Fibroblast of lung (primary cell): ENCODE data around the gene STX11. TPM values are rescaled to one million over a fixed set of nuclear protein-coding genes. Genes with fewer than 3 reads are reported as not detected.

Experiments
- DNase-seq, 2 donors: peaks; one replicate each; pipeline versions ENCODE4 v3.0.0 to v3.0.0-alpha.2; 2010; ENCODE audit warnings: low read depth in 2 of 2
- H2AFZ ChIP-seq: 2 replicates; pipeline ENCODE4 v1.5.1; 2012; ENCODE audit warnings: low read length, control low read depth, inconsistent platforms
- H3K27ac ChIP-seq: 2 replicates; pipeline ENCODE4 v1.5.1; 2011; ENCODE audit warnings: low read length, control low read depth; ENCODE audit not compliant: insufficient read depth
- H3K27me3 ChIP-seq: 2 replicates; pipeline ENCODE4 v1.5.1; 2011; ENCODE audit warnings: mild to moderate bottlenecking, low read length; ENCODE audit not compliant: control insufficient read depth, insufficient read depth
- H3K36me3 ChIP-seq: 2 replicates; pipeline ENCODE4 v1.5.1; 2011; ENCODE audit warnings: low read length; ENCODE audit not compliant: control insufficient read depth, insufficient read depth
- H3K4me1 ChIP-seq: 2 replicates; pipeline ENCODE4 v1.5.1; 2011; ENCODE audit warnings: low read length; ENCODE audit not compliant: control insufficient read depth, insufficient read depth; ENCODE audit errors: extremely low read depth
- H3K4me2 ChIP-seq: 2 replicates; pipeline ENCODE4 v1.5.1; 2011; ENCODE audit warnings: low read length, control low read depth; ENCODE audit not compliant: insufficient read depth; ENCODE audit errors: extremely low read depth
- H3K4me3 ChIP-seq, 4 experiments: fragments of 200-600 bp in 1 of 4; sonication (generic) in 1 of 4; replicated peaks in 1 of 4; 2 replicates each; pipeline ENCODE4 v1.5.1; 2011 to 2016; ENCODE audit warnings: low read length in 4 of 4, low read depth in 3 of 4, mild to moderate bottlenecking in 3 of 4, control low read depth in 2 of 4, inconsistent platforms in 1 of 4, mixed read lengths in 1 of 4; ENCODE audit not compliant: insufficient read depth in 1 of 4; ENCODE audit errors: control extremely low read depth in 1 of 4
- H3K79me2 ChIP-seq: 2 replicates; pipeline ENCODE4 v1.5.1; 2012; ENCODE audit warnings: mild to moderate bottlenecking, low read length, inconsistent platforms; ENCODE audit not compliant: control insufficient read depth, insufficient read depth
- H3K9ac ChIP-seq: 2 replicates; pipeline ENCODE4 v1.5.1; 2011; ENCODE audit warnings: mild to moderate bottlenecking, low read length, control low read depth; ENCODE audit not compliant: insufficient read depth
- H3K9me3 ChIP-seq: 2 replicates; pipeline ENCODE4 v1.5.1; 2012; ENCODE audit warnings: low read depth, low read length; ENCODE audit not compliant: control insufficient read depth, insufficient read depth
- H4K20me1 ChIP-seq: 2 replicates; pipeline ENCODE4 v1.5.1; 2011; ENCODE audit warnings: low read length; ENCODE audit not compliant: control insufficient read depth, insufficient read depth; ENCODE audit errors: extremely low read depth
- CTCF ChIP-seq, 2 donors: IDR thresholded peaks in 1 of 2; conservative IDR thresholded peaks in 1 of 2; 1 replicate in 1 of 2; 2 replicates in 1 of 2; pipeline ENCODE4 v1.5.1; 2011 to 2012; ENCODE audit warnings: low read length in 2 of 2, control low read depth in 1 of 2, inconsistent platforms in 1 of 2, low read depth in 1 of 2, mild to moderate bottlenecking in 1 of 2
- EZH2 ChIP-seq: IDR thresholded peaks from 2 replicates; pipeline ENCODE4 v1.5.1; 2012; ENCODE audit warnings: low read length, control low read depth, mild to moderate bottlenecking; ENCODE audit errors: missing control alignments
- polyA plus RNA-seq, 2 donors: library from polyadenylated mRNA; depleted of rRNA in 1 of 2; stranded (reverse) in 1 of 2; unstranded in 1 of 2; fragments of >200 nt; gene quantifications; 2 replicates each; pipeline ENCODE4 v1.2.1, GENCODE V29; 2011 to 2012; ENCODE audit warnings: missing spikeins in 1 of 2
- total RNA-seq: library from RNA; depleted of rRNA; stranded (reverse); fragments of >200 nt; gene quantifications from 2 replicates; pipeline ENCODE4 v1.2.1, GENCODE V29; 2014

Gene STX11
- total and polyA plus RNA-seq, 2 donors (not counting 1 experiment from before 2014, with no cell fraction given), result 0.33 to 6.6 TPM

DNA sequence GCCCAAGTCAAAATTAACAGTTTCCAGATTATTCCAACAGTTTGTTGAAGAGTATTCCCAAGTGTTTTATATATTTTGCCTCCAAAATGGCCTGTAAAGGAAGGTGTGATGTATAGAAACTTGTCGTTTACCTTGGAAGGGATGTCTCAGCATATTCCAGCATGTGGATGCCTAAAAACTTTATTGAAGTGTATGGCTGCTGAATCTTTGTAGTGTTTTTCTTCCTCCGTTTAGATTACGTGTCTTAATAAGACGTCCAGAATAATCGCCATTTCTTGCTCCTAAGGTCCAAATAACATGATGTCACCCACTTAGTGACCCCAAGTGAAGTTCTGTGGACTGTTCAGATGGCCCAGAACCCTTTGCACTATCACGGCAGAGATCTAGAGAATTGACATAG, 37.0 kb upstream of the STX11 start:
- no peak for DNase-seq
- no peak overlapping the region for H2AFZ ChIP-seq
- H3K27ac ChIP-seq, result no peak overlapping the region
- no peaks in the 10 kb centered on the region for H3K4me1 ChIP-seq
- H3K9ac ChIP-seq, result no peak overlapping the region
- H3K4me2 ChIP-seq, result no peak overlapping the region
- no peaks in the 10 kb centered on the region for H3K27me3 ChIP-seq
- no peaks in the 10 kb centered on the region for H4K20me1 ChIP-seq
- no peak overlapping the region for H3K4me3 ChIP-seq
- H3K9me3 ChIP-seq, result no peaks in the 10 kb centered on the region
- TF ChIP-seq EZH2, result no peak
- no peak for TF ChIP-seq CTCF (conservative IDR thresholded peaks at IDR 0.05 in 1 of 2, IDR thresholded peaks at IDR 0.05 in 1 of 2; ENCODE audit: low read depth in 1 of 2, low read length in 2 of 2)
- H3K79me2 ChIP-seq, result no peaks in the 10 kb centered on the region
- no peaks in the 10 kb centered on the region for H3K36me3 ChIP-seq

- Histone ChIP-seq H3K27me3 (no peaks in the 10 kb centered on the region), H3K4me1 (no peaks in the 10 kb centered on the region), H3K27ac (no peak overlapping the region), H2AFZ (no peak overlapping the region), H3K36me3 (no peaks in the 10 kb centered on the region), H3K4me3 (no peak overlapping the region), H3K4me2 (no peak overlapping the region), H3K9me3 (no peaks in the 10 kb centered on the region), H4K20me1 (no peaks in the 10 kb centered on the region), H3K79me2 (no peaks in the 10 kb centered on the region), H3K9ac (no peak overlapping the region)
- no peak for DNase-seq
- TF ChIP-seq EZH2 (no peak), CTCF (conservative IDR thresholded peaks at IDR 0.05 in 1 of 2, IDR thresholded peaks at IDR 0.05 in 1 of 2; ENCODE audit: low read depth in 1 of 2, low read length in 2 of 2) (no peak)
Measured at GRCh38 chr6:144115219-144115618, 35.1 kb upstream of the STX11 start.

DNA sequence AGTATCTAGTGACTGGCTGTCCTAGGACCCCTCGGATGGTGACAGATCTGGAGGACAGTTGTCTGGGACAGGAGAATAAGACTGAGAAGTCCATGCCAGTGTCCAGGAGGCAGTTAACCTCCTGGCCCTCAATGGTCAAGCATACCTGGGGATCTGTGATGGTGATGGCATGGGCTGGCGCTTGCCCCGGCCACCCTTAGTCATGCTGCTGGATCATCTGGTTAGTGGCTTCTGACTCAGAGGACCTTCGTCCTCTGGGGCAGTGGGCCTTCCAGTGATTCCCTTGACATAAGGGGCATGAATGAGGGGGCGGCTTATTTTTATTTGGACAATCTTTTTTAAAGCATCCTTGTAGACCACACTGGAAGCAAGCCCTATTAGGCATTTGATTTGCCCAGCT, 30.9 kb upstream of the STX11 start:
- no peak overlapping the region for H3K27ac ChIP-seq
- H3K4me1 ChIP-seq, result no peaks in the 10 kb centered on the region
- DNase-seq, result no peak
- H3K27me3 ChIP-seq, result no peaks in the 10 kb centered on the region
- no peak overlapping the region for H3K4me3 ChIP-seq
- no peaks in the 10 kb centered on the region for H3K79me2 ChIP-seq
- H3K4me2 ChIP-seq, result no peak overlapping the region
- H3K9ac ChIP-seq, result no peak overlapping the region
- H4K20me1 ChIP-seq, result no peaks in the 10 kb centered on the region
- H2AFZ ChIP-seq, result no peak overlapping the region
- TF ChIP-seq CTCF (conservative IDR thresholded peaks at IDR 0.05 in 1 of 2, IDR thresholded peaks at IDR 0.05 in 1 of 2; ENCODE audit: low read depth in 1 of 2, low read length in 2 of 2), result no peak
- no peaks in the 10 kb centered on the region for H3K36me3 ChIP-seq
- no peaks in the 10 kb centered on the region for H3K9me3 ChIP-seq
